Measurements from ENCODE around the gene ZBTB24.

ZBTB24 gene

GRCh38 chr6:109498936-109499335 lies 15.9 kb upstream of the ZBTB24 start:
- DNase-seq (ENCODE audit: low read depth, low spot score) = no peak

DNA sequence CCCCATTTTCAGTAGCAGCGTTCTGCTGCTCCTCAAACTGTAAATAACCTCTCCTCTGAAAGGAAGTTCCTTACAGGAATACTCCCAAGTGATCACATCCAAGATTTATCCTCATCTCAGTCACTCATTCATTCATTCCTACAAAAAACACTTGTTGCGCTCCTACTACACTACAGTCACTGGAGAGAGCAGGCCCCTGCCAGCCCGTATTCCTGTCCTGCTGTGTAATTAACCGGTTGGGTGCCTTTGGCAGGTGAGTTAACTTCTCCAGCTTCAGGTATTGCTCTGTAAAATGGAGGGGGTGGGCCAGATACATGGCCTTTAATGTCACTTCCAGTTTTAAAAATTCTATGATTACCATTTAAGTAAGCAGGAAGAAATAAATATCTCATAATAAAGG lies 15.0 kb upstream of the ZBTB24 start:
- no peak for DNase-seq (ENCODE audit: low read depth, low spot score)

DNA sequence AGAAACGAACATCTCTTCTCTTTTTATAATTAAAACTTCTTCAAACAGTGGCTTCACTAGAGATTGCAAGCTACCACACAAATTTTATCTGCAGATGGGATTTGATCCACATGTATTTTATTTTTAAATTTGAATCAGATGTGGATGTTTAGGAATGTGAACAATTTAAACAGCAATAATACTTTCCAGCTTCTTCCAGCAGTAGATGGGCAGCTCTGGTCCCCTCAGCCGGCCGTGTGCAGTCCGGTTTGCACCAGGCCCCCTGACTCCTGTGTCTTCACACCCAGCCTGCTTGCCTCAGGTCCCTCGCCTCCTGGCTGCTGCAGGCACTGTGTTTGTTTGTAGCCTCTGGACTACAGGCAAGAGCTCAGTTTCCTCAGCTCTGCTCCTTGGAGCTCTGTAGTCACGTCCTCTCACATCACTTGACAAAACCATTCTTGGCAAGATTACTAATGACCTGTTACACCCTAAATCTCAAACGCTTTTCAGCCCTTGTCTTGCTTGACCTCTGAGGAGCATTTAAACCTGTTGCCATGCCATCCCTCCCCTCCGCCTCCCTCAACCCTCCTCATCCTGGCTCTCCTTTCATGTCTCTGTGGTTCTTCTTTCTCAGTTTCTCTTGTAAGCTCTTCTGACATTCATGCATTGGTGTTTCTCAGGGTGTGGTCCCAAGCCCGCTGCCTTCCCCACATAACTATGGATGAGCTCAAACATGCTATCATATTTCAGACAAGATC lies 13.2 kb upstream of the ZBTB24 start:
- DNase-seq (ENCODE audit: low read depth, low spot score) = no peak

GRCh38 chr6:109493865-109494264 lies 10.8 kb upstream of the ZBTB24 start:
- DNase-seq (ENCODE audit: low read depth, low spot score) = no peak

DNA sequence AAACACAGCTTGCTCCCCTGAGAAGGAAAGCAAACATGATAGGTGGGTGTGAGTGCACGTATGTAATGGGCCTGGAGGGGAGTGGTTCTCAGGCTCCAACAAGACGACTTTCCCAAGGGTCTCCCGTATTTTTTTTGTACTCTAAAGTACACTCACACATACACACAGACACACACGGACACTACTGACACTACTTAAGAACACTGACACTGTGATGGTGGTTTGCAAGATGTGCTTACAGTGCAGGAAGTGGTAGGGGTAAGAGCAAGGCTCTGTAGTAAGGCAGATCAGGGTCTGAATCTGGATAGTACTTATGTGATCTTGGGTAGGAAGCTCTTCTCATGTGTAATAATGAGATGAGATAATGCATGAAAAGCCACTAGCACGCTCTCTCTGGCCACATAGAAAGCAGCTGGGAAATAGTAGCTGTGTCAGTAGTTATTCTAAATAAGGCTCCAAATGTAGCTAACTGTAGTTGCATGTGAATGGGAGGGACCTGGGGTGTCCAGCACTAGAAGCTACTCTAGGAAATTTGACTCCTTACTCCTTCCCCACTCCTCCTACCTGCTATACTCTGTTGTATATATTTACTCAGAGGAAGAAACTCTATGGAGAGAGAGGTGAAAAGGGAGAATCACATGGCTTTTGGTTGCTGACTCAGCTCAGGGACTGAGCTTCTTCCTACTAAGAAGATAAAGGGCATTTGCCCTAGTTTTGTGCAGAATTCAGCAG lies 8.4 kb upstream of the ZBTB24 start:
- no peak for DNase-seq (ENCODE audit: low read depth, low spot score)

GRCh38 chr6:109490713-109491112 lies 7.7 kb upstream of the ZBTB24 start:
- DNase-seq (ENCODE audit: low read depth, low spot score) = no peak

DNA sequence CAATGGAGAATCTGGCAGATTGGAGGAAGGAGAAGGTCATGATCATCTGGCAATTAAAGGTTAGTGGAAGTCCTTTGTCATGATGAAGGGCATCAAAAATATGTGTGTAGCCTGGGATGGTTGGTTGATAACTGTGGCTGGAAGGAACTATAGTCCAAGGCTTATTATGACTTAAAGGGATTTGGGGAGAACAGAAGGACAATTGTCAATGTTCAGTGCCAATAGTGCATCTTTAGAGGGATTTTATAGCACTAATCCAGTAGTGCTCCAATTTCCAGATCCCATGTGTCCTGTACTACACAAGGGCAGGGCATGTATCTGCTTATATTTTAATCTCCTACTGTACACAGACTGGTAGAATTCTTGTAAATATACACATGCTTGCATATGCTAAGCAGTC lies 5.0 kb upstream of the ZBTB24 start:
- no peak for DNase-seq (ENCODE audit: low read depth, low spot score)

- DNase-seq (ENCODE audit: low read depth, low spot score) = no peak
Measured at GRCh38 chr6:109486068-109486467, 3.0 kb upstream of the ZBTB24 start.

DNA sequence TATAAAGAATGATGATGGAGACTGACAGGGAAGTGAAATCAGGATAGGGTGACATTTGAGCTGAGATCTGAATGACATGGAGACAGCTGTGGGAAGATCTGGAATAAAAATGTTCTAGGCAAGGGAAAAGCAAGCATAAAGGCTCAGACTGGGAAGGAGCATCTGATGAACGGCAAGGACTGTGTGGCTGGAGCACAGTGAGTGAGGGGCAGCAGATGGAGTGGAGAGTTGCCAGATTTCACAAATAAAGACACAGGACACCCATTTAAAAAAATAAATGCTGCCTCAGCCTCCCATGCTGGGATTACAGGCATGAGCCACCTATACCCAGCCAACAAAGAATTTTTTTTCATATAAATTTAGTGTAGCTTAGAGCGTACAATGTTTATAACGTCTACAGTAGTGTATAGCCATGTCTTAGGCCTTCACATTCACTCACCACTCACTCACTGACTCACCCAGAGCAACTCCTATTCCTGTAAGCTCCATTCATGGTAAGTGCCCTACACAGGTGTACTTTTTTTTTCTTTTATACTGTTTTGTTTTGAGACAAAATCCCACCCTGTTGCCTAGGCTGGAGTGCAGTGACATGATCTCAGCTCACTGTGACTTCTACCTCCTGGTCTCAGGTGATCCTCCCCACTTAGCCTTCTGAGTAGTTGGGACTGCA lies 2.4 kb upstream of the ZBTB24 start:
- DNase-seq (ENCODE audit: low read depth, low spot score) = no peak

GRCh38 chr6:109484122-109484521 lies 1.1 kb upstream of the ZBTB24 start:
- no peak for DNase-seq (ENCODE audit: low read depth, low spot score)

DNA sequence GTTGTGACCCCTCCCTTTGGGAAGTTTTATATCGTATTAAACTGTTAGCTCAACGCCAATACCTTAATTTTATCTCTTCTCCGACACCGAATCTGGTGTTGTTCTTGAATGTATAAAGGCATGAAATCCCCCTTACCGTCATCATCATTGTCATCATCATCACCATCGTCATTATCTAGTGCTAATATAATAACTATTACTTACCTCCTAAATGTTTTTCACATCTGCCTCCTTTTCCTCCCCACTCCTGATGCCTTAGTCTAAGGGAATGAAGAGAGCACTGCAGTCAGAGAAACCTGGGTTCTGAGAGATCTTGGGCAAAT lies 677 bp upstream of the ZBTB24 start:
- no peak for DNase-seq (ENCODE audit: low read depth, low spot score)

DNA sequence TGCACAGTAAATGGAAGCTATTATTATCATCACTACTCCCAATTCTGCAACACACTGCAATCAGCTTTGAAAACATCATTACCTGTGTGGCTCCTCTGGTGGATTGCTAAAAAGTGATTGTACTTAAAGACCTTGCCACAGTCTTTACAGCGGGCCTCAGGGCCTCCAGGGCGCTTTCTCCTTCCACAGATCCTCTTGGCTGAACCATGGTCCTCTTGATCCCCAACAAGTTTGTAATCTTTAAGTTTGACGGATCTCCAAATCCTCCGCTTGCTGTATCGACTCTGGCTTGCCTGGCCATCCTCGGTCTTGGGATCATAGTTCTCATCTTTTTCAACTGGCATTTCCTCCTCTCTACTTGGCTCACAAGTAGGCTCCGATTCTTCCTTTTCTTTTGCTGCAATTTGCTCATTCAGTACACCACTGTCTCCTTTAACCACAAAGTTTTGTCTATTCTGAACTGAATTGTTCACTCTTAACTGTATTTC lies 2.0 kb downstream of the ZBTB24 start:
- DNase-seq (ENCODE audit: low read depth, low spot score) = no peak

GRCh38 chr6:109478841-109479624 lies 4.0 kb downstream of the ZBTB24 start:
- DNase-seq (ENCODE audit: low read depth, low spot score) = no peak

DNA sequence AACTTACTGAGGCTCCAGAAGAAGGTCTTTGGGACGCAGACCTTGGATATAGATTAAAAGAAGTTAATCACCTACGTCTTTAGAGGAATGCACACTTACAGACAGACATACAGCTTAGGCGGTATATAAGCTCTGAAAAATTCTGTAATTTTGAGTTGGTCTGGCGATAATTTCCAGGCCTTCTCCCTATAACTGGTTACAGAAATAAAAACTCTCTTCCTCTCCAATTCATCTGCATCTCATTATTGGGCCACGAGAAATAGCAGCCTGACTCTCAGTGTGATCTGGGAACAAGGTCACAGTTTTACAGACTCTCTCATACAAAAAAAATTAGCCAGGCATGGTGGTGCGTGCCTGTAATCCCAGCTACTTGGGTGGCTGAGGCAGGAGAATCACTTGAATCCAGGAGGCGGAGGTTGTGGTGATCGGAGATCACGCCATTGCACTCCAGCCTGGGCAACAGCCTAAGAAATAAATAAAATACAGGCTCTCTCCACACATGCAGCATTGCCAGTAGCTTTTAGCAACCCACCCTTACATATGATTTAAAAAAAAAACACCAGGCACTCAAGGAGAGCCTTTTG lies 4.7 kb downstream of the ZBTB24 start:
- DNase-seq (ENCODE audit: low read depth, low spot score) = no peak

DNA sequence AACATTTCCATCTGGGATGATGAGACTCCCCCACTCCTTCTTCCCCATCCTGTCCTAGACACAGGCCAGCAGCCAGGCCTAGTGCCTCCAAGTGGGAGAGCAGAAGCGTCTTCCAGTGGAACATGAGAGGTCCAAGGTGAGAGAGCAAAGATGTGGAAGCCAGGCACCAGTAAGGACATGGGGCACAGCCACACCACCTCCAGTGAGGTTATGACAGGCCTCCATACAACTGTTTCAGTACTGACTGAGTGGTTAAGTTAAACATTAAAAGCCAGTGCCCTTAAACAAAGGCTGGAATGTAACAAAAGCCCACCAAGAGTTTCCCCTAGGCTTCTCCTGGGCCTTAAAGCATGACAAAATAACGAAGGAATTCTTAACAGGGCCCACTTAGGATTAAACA lies 5.3 kb downstream of the ZBTB24 start:
- no peak for DNase-seq (ENCODE audit: low read depth, low spot score)

GRCh38 chr6:109477184-109477583 lies 5.8 kb downstream of the ZBTB24 start:
- DNase-seq (ENCODE audit: low read depth, low spot score) = no peak

DNA sequence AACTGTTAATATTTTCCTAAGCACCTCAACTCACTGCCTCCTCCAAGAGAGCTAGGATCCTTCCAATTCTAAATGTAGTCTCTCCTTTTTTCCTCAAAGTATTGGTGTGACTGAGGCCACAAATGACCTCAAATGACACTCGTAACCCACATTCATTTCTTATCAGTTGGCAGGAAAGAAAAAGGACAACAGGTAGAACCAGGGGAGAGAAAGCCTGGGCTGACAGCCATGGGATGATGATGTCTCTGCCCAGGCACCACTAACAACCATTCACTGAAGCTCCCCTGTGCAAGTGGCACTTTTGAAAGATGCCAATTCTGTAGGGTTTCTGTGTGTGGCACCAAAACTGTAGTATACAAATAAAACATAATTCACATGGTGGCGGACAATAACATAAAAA lies 7.4 kb downstream of the ZBTB24 start:
- no peak for DNase-seq (ENCODE audit: low read depth, low spot score)

DNA sequence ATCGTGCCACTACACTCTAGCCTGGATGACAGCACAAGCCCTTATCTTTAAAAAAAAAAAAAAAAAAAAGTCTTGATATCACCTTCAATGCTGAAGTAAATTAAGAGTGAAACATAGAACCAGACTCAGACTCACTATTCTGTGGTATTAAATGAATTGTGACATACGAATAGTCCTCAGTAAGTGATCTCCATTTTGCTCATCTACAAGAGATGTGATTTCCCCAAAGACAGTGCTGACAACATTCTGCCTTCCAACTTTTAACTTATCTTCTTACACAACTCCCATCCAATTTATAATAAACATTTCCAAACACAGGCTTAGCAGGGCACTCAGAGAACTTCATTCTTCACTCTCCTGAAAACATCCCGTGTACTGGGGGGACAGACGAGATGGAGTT lies 8.0 kb downstream of the ZBTB24 start:
- DNase-seq (ENCODE audit: low read depth, low spot score) = no peak

GRCh38 chr6:109473120-109473519 lies 9.9 kb downstream of the ZBTB24 start:
- DNase-seq (ENCODE audit: low read depth, low spot score) = no peak

DNA sequence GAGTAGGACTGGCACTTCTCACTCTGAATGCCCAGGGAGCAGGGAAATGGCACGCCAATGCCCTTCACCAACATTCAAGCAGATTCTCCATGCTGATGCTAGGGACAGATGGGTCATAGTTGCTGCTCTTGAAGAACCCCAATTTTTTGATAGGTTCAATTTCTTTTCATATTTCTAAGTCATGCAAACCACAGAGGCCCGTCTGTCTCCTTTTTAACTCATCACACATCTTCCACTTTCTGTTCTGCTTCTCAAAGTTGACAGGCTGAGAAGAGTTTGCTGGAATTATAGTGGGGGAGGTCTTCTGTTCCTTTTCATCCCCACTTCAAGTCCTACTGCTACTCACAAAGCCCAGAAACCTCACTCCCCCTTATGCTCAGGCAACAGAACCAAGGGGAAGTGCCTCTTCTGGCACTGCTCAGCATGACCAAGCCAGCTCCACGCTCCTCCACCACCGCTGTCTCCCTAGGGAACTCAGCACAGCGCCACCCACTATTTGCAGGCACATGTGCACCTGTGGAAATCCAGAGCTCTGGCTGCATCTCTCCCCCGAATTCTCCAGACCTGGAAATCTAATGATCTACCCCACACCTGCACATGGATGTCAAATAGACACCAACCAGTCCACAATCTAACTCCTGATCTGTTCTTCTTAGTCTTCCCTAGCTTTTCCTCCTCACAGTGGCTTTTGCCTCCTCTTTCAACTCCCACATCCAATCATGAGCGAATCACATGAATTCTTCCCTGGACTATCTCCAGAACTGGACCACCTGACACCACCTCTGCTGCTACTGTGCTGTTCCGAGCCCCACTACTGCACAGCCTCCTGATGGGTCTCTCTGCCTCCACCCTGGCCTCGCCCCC lies 10.7 kb downstream of the ZBTB24 start:
- no peak for DNase-seq (ENCODE audit: low read depth, low spot score)
